Nephron (organoid): ENCODE results near the gene ANKRD60.

ENCODE experiments used
- H3K27ac Mint-ChIP-seq, 3 experiments: 2 replicates each; pipeline ENCODE4 v1.8.0; 2020; ENCODE audit warnings: mixed read lengths in 3 of 3, mild to moderate bottlenecking in 2 of 3, moderate library complexity in 1 of 3
- H3K27me3 Mint-ChIP-seq: 2 replicates; pipeline ENCODE4 v1.8.0; 2021; ENCODE audit warnings: low read depth, mild to moderate bottlenecking, moderate library complexity, mixed read lengths
- H3K36me3 Mint-ChIP-seq: 2 replicates; pipeline ENCODE4 v1.8.0; 2020; ENCODE audit warnings: low read depth, mixed read lengths
- H3K4me1 Mint-ChIP-seq: 2 replicates; pipeline ENCODE4 v1.8.0; 2020; ENCODE audit warnings: mixed read lengths
- H3K4me3 Mint-ChIP-seq, 3 experiments: 2 replicates each; pipeline ENCODE4 v1.8.0; 2020; ENCODE audit warnings: mild to moderate bottlenecking in 3 of 3, mixed read lengths in 3 of 3, moderate library complexity in 2 of 3
- H3K9me3 Mint-ChIP-seq: 2 replicates; pipeline ENCODE4 v1.8.0; 2020; ENCODE audit warnings: mixed read lengths
- CTCF ChIP-seq, 3 experiments: fragments of 200-600 bp; sonication (generic); IDR thresholded peaks; one replicate each; pipeline ENCODE4 v1.5.0; 2021; ENCODE audit warnings: antibody characterized with exemption in 3 of 3; ENCODE audit not compliant: unreplicated experiment in 3 of 3

Gene ANKRD60

GRCh38 chr20:58182521-58183140, 45.8 kb downstream of the ANKRD60 start:
- Mint-ChIP-seq H3K4me3 (no peak overlapping the region), H3K36me3 (no peaks in the 10 kb centered on the region), H3K27ac (no peak overlapping the region), H3K4me1 (peaks cover 25% of the 10 kb centered on the region), H3K27me3 (peaks cover 27% of the 10 kb centered on the region), H3K9me3 (peaks cover 17% of the 10 kb centered on the region)
- no peak for TF ChIP-seq CTCF (IDR thresholded peaks at IDR 0.05; ENCODE audit: unreplicated experiment in 3 of 3)

- Mint-ChIP-seq H3K4me3 (peak overlapping the region; percentile 67 to 70 (median 67)), H3K36me3 (no peaks in the 10 kb centered on the region), H3K27me3 (peaks cover 23% of the 10 kb centered on the region), H3K27ac (peak overlapping the region; percentile 75 to 96 (median 95)), H3K9me3 (peaks cover 2% of the 10 kb centered on the region), H3K4me1 (peaks cover 42% of the 10 kb centered on the region)
- peak; percentile 99 for TF ChIP-seq CTCF (IDR thresholded peaks at IDR 0.05; ENCODE audit: unreplicated experiment in 3 of 3)
These were observed 48.9 kb downstream of the ANKRD60 start for GRCh38 chr20:58179432-58180099.

- peaks cover 18% of the 10 kb centered on the region for H3K27me3 Mint-ChIP-seq
- peak overlapping the region; percentile 67 to 70 (median 67) for H3K4me3 Mint-ChIP-seq
- H3K36me3 Mint-ChIP-seq, result no peaks in the 10 kb centered on the region
- peaks cover 47% of the 10 kb centered on the region for H3K4me1 Mint-ChIP-seq
- no peak for TF ChIP-seq CTCF (IDR thresholded peaks at IDR 0.05; ENCODE audit: unreplicated experiment in 3 of 3)
- H3K27ac Mint-ChIP-seq, result peak overlapping the region; percentile 75 to 96 (median 95)
- H3K9me3 Mint-ChIP-seq, result no peaks in the 10 kb centered on the region
These were observed 49.4 kb downstream of the ANKRD60 start for GRCh38 chr20:58179083-58179431.

GRCh38 chr20:58177799-58178198, 50.7 kb downstream of the ANKRD60 start:
- TF ChIP-seq CTCF (IDR thresholded peaks at IDR 0.05; ENCODE audit: unreplicated experiment in 3 of 3), result no peak
- Mint-ChIP-seq H3K9me3 (no peaks in the 10 kb centered on the region), H3K4me3 (peak overlapping the region in 1 of 3 experiments; percentile 56), H3K36me3 (no peaks in the 10 kb centered on the region), H3K27ac (peak overlapping the region; percentile 58 to 96 (median 95)), H3K27me3 (peaks cover 18% of the 10 kb centered on the region), H3K4me1 (peaks cover 57% of the 10 kb centered on the region)

GRCh38 chr20:58175836-58176235, 52.6 kb downstream of the ANKRD60 start:
- TF ChIP-seq CTCF (IDR thresholded peaks at IDR 0.05; ENCODE audit: unreplicated experiment in 3 of 3), result no peak
- Mint-ChIP-seq H3K27me3 (peaks cover 9% of the 10 kb centered on the region), H3K9me3 (no peaks in the 10 kb centered on the region), H3K27ac (peak overlapping the region; percentile 99 to 100 (median 100)), H3K4me1 (peaks cover 57% of the 10 kb centered on the region), H3K4me3 (no peak overlapping the region), H3K36me3 (no peaks in the 10 kb centered on the region)

- H3K36me3 Mint-ChIP-seq, result no peaks in the 10 kb centered on the region
- H3K9me3 Mint-ChIP-seq, result no peaks in the 10 kb centered on the region
- H3K4me3 Mint-ChIP-seq, result peak overlapping the region; percentile 59 to 82 (median 76)
- peaks cover 57% of the 10 kb centered on the region for H3K4me1 Mint-ChIP-seq
- peaks cover 9% of the 10 kb centered on the region for H3K27me3 Mint-ChIP-seq
- no peak for TF ChIP-seq CTCF (IDR thresholded peaks at IDR 0.05; ENCODE audit: unreplicated experiment in 3 of 3)
- H3K27ac Mint-ChIP-seq, result peak overlapping the region; percentile 99 to 100 (median 100)
These were observed 53.0 kb downstream of the ANKRD60 start for GRCh38 chr20:58175425-58175824.
